HepG2 (cell line): ENCODE results near the gene PPP1R1B. TPM values are rescaled to one million over a fixed set of nuclear protein-coding genes. Genes with fewer than 3 reads are reported as not detected.

Source experiments
- AKAP8 ChIP-seq: sonication (generic); formaldehyde crosslinking; IDR thresholded peaks from 2 replicates; pipeline ENCODE4 v1.5.1; 2020; ENCODE audit warnings: mild to moderate bottlenecking, missing genetic modification reagents
- HNRNPL ChIP-seq: fragments of 200-400 bp; formaldehyde crosslinking; IDR thresholded peaks from 2 replicates; pipeline ENCODE4 v1.6.1; 2017; ENCODE audit warnings: mild to moderate bottlenecking, low read depth, low read length
- LBX2 ChIP-seq: sonication (generic); formaldehyde crosslinking; IDR thresholded peaks from 2 replicates; pipeline ENCODE4 v1.5.0; 2020; ENCODE audit warnings: missing genetic modification reagents, mild to moderate bottlenecking, borderline replicate concordance
- MXD1 ChIP-seq: sonication (generic); formaldehyde crosslinking; IDR thresholded peaks from 2 replicates; pipeline ENCODE4 v1.4.0; 2020; ENCODE audit warnings: mild to moderate bottlenecking, missing genetic modification reagents
- RFX1 ChIP-seq: fragments of 450-650 bp; IDR thresholded peaks from 2 replicates; pipeline ENCODE4 v1.6.1; 2017
- RXRA ChIP-seq: sonication (generic); formaldehyde crosslinking; IDR thresholded peaks from 2 replicates; pipeline ENCODE4 v1.5.1; 2020; ENCODE audit warnings: missing genetic modification reagents
- TSC22D2 ChIP-seq: sonication (generic); formaldehyde crosslinking; IDR thresholded peaks from 2 replicates; pipeline ENCODE4 v1.5.1; 2020; ENCODE audit warnings: missing genetic modification reagents, mild to moderate bottlenecking, borderline replicate concordance
- ZBTB20 ChIP-seq: sonication (generic); formaldehyde crosslinking; IDR thresholded peaks from 2 replicates; pipeline ENCODE4 v1.8.1; 2023; ENCODE audit warnings: missing genetic modification reagents, low read depth, mild to moderate bottlenecking, borderline replicate concordance
- ZSCAN31 ChIP-seq: sonication (generic); formaldehyde crosslinking; IDR thresholded peaks from 2 replicates; pipeline ENCODE4 v1.5.0; 2020; ENCODE audit warnings: low read depth, mild to moderate bottlenecking, missing genetic modification reagents
- polyA plus RNA-seq, 8 experiments: library from polyadenylated mRNA; depleted of rRNA in 3 of 8; stranded (reverse) in 7 of 8; unstranded in 1 of 8; fragments of >200 nt; fragmentation: Illumina TruSeq in 4 of 8; extraction: Trizol in 4 of 8; gene quantifications; 2 replicates each; pipeline versions ENCODE4 v1.2.1 to v1.2.3, GENCODE V29; 2011 to 2016; ENCODE audit warnings: low read depth in 4 of 8, missing spikeins in 1 of 8, mixed read lengths in 1 of 8; ENCODE audit not compliant: insufficient read depth in 1 of 8
- total RNA-seq, 5 experiments: library from RNA; depleted of rRNA; stranded (reverse); fragments of >200 nt; fragmentation: Illumina TruSeq; extraction: Trizol; gene quantifications; 2 replicates each; pipeline ENCODE4 v1.2.3, GENCODE V29; 2016; ENCODE audit warnings: low read depth in 1 of 5
- TF ChIP-seq, protein P1 (sequence below): sonication (generic); formaldehyde crosslinking; IDR thresholded peaks from 2 replicates; pipeline ENCODE4 v1.4.0; 2020; ENCODE audit warnings: missing genetic modification reagents

PPP1R1B gene
- total and polyA plus RNA-seq, 2 of the 13 experiments (the other 11 are each of a cell fraction or from before 2014, with no cell fraction given): 0.08 TPM; not detected in 1

GRCh38 chr17:39617446-39618245 lies 9.1 kb upstream of the PPP1R1B start (continued):
- TF ChIP-seq ZBTB20 (CRISPR knock-in tag) (no peak), LBX2 (CRISPR knock-in tag) (no peak), HNRNPL (peak; percentile 73; the same call in 1 of the 2 replicates), TSC22D2 (CRISPR knock-in tag) (no peak), MXD1 (CRISPR knock-in tag) (0 out of 2 replicates have a peak, but pooled peaks have one; percentile 23), RFX1 (no peak), ZSCAN31 (CRISPR knock-in tag) (0 out of 2 replicates have a peak, but pooled peaks have one; percentile 37), RXRA (CRISPR knock-in tag) (no peak), AKAP8 (CRISPR knock-in tag) (no peak)
- TF ChIP-seq, protein P1, sequence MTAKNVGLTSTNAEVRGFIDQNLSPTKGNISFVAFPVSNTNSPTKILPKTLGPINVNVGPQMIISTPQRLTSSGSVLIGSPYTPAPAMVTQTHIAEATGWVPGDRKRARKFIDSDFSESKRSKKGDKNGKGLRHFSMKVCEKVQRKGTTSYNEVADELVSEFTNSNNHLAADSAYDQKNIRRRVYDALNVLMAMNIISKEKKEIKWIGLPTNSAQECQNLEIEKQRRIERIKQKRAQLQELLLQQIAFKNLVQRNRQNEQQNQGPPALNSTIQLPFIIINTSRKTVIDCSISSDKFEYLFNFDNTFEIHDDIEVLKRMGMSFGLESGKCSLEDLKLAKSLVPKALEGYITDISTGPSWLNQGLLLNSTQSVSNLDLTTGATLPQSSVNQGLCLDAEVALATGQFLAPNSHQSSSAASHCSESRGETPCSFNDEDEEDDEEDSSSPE (CRISPR knock-in tag): 0 out of 2 replicates have a peak, but pooled peaks have one; percentile 42
